Activated T-helper 1 cell treated with anti-CD3 and anti-CD28 coated beads, Interleukin-12 subunit alpha, Interleukin-12 subunit beta, Interleukin-2, Interleukin-4 antibody, amounts not matched to agents 30 ng/mL and 10 ng/mL and 1 ng/mL, durations not matched to agents 14 hours and 24 hours and 36 hours (primary cell): Measurements from ENCODE around the gene FNBP1L. TPM values are rescaled to one million over a fixed set of nuclear protein-coding genes. Genes with fewer than 3 reads are reported as not detected.

ENCODE experiments used
- DNase-seq: peaks from one replicate; pipeline ENCODE4 v3.0.0; 2021; ENCODE audit warnings: low spot score
- H3K27ac Mint-ChIP-seq: one replicate; pipeline ENCODE4 v1.8.0; 2021; ENCODE audit warnings: mild to moderate bottlenecking, mixed read lengths
- H3K27me3 Mint-ChIP-seq: one replicate; pipeline ENCODE4 v1.8.0; 2022; ENCODE audit warnings: mild to moderate bottlenecking, moderate library complexity, mixed read lengths; ENCODE audit not compliant: insufficient read depth
- H3K36me3 Mint-ChIP-seq: one replicate; pipeline ENCODE4 v1.8.0; 2021; ENCODE audit warnings: low read depth, mixed read lengths
- H3K4me1 Mint-ChIP-seq: one replicate; pipeline ENCODE4 v1.8.0; 2021; ENCODE audit warnings: low read depth, mixed read lengths
- H3K4me3 Mint-ChIP-seq: one replicate; pipeline ENCODE4 v1.8.0; 2021; ENCODE audit warnings: mild to moderate bottlenecking, moderate library complexity, mixed read lengths
- H3K9me3 Mint-ChIP-seq: one replicate; pipeline ENCODE4 v1.8.0; 2021; ENCODE audit warnings: mixed read lengths
- intact Hi-C: fragments of 100-400 bp; cut with micrococcal nuclease; formaldehyde crosslinking; loops from one replicate; pipeline ENCODE4 v1.15.1; 2024
- total RNA-seq: library from RNA; stranded (reverse); gene quantifications from 2 replicates; pipeline ENCODE4 v1.2.3, GENCODE V29; 2022

FNBP1L gene
- total RNA-seq, 1 donor from 2014 or later = 0.16 TPM

- no peaks in the 10 kb centered on the region for H3K36me3 Mint-ChIP-seq
- intact Hi-C loops = loop anchor here (2.0 kb wide), 1 partner anchor 33 kb away; no protein-coding TSS in a partner anchor
- no peak overlapping the region for H3K27ac Mint-ChIP-seq
- no peak overlapping the region for H3K4me3 Mint-ChIP-seq
- no peaks in the 10 kb centered on the region for H3K9me3 Mint-ChIP-seq
- no peaks in the 10 kb centered on the region for H3K27me3 Mint-ChIP-seq
- DNase-seq = no peak
- H3K4me1 Mint-ChIP-seq = no peaks in the 10 kb centered on the region
These were observed 54.0 kb downstream of the FNBP1L start for GRCh38 chr1:93501829-93502369.

GRCh38 chr1:93502571-93502970 is 54.7 kb downstream of the FNBP1L start:
- H3K27me3 Mint-ChIP-seq = no peaks in the 10 kb centered on the region
- H3K27ac Mint-ChIP-seq = no peak overlapping the region
- intact Hi-C loops = no loop called here
- no peaks in the 10 kb centered on the region for H3K4me1 Mint-ChIP-seq
- H3K36me3 Mint-ChIP-seq = no peaks in the 10 kb centered on the region
- no peak for DNase-seq
- H3K9me3 Mint-ChIP-seq = no peaks in the 10 kb centered on the region
- H3K4me3 Mint-ChIP-seq = no peak overlapping the region

- intact Hi-C loops = no loop called here
- Mint-ChIP-seq H3K4me1 (no peaks in the 10 kb centered on the region), H3K27ac (no peak overlapping the region), H3K36me3 (no peaks in the 10 kb centered on the region), H3K27me3 (no peaks in the 10 kb centered on the region), H3K9me3 (no peaks in the 10 kb centered on the region), H3K4me3 (no peak overlapping the region)
- no peak for DNase-seq
These were observed 55.2 kb downstream of the FNBP1L start for GRCh38 chr1:93503163-93503562.

- H3K9me3 Mint-ChIP-seq = no peaks in the 10 kb centered on the region
- no peak overlapping the region for H3K4me3 Mint-ChIP-seq
- H3K4me1 Mint-ChIP-seq = no peaks in the 10 kb centered on the region
- intact Hi-C loops = no loop called here
- H3K27me3 Mint-ChIP-seq = no peaks in the 10 kb centered on the region
- no peaks in the 10 kb centered on the region for H3K36me3 Mint-ChIP-seq
- no peak for DNase-seq
- H3K27ac Mint-ChIP-seq = no peak overlapping the region
These were observed 55.9 kb downstream of the FNBP1L start for GRCh38 chr1:93503816-93504215.

- Mint-ChIP-seq H3K4me1 (no peaks in the 10 kb centered on the region), H3K27me3 (no peaks in the 10 kb centered on the region), H3K9me3 (no peaks in the 10 kb centered on the region), H3K4me3 (no peak overlapping the region), H3K36me3 (no peaks in the 10 kb centered on the region), H3K27ac (no peak overlapping the region)
- no peak for DNase-seq
- intact Hi-C loops = no loop called here
These were observed 56.5 kb downstream of the FNBP1L start for GRCh38 chr1:93504247-93505033.

GRCh38 chr1:93506126-93506525 is 58.2 kb downstream of the FNBP1L start:
- H3K4me3 Mint-ChIP-seq = no peak overlapping the region
- no peaks in the 10 kb centered on the region for H3K4me1 Mint-ChIP-seq
- no peak for DNase-seq
- intact Hi-C loops = no loop called here
- H3K27me3 Mint-ChIP-seq = no peaks in the 10 kb centered on the region
- no peak overlapping the region for H3K27ac Mint-ChIP-seq
- H3K36me3 Mint-ChIP-seq = no peaks in the 10 kb centered on the region
- H3K9me3 Mint-ChIP-seq = no peaks in the 10 kb centered on the region

GRCh38 chr1:93516164-93516563 is 68.2 kb downstream of the FNBP1L start:
- no peak for DNase-seq

GRCh38 chr1:93518516-93518915 is 70.6 kb downstream of the FNBP1L start:
- peaks cover 6% of the 10 kb centered on the region for H3K27me3 Mint-ChIP-seq
- H3K27ac Mint-ChIP-seq = no peak overlapping the region
- no peak for DNase-seq
- intact Hi-C loops = no loop called here
- H3K4me1 Mint-ChIP-seq = no peaks in the 10 kb centered on the region
- no peaks in the 10 kb centered on the region for H3K36me3 Mint-ChIP-seq
- no peak overlapping the region for H3K4me3 Mint-ChIP-seq
- H3K9me3 Mint-ChIP-seq = no peaks in the 10 kb centered on the region

More at GRCh38 chr1:93516164-93516563, 68.2 kb downstream of the FNBP1L start:
- intact Hi-C loops = no loop called here
- H3K36me3 Mint-ChIP-seq = no peaks in the 10 kb centered on the region
- H3K4me1 Mint-ChIP-seq = no peaks in the 10 kb centered on the region
- no peaks in the 10 kb centered on the region for H3K9me3 Mint-ChIP-seq
- no peak overlapping the region for H3K27ac Mint-ChIP-seq
- H3K4me3 Mint-ChIP-seq = no peak overlapping the region
- H3K27me3 Mint-ChIP-seq = peaks cover 6% of the 10 kb centered on the region

GRCh38 chr1:93519199-93519829 is 71.4 kb downstream of the FNBP1L start:
- Mint-ChIP-seq H3K27ac (no peak overlapping the region), H3K9me3 (no peaks in the 10 kb centered on the region), H3K4me3 (no peak overlapping the region), H3K27me3 (peaks cover 6% of the 10 kb centered on the region), H3K4me1 (no peaks in the 10 kb centered on the region), H3K36me3 (no peaks in the 10 kb centered on the region)
- intact Hi-C loops = no loop called here
- no peak for DNase-seq

- H3K4me3 Mint-ChIP-seq = no peak overlapping the region
- H3K36me3 Mint-ChIP-seq = no peaks in the 10 kb centered on the region
- no peaks in the 10 kb centered on the region for H3K4me1 Mint-ChIP-seq
- no peak for DNase-seq
- H3K27me3 Mint-ChIP-seq = peaks cover 8% of the 10 kb centered on the region
- H3K27ac Mint-ChIP-seq = no peak overlapping the region
- intact Hi-C loops = no loop called here
- H3K9me3 Mint-ChIP-seq = no peaks in the 10 kb centered on the region
These were observed 73.7 kb downstream of the FNBP1L start for GRCh38 chr1:93521618-93522017.

GRCh38 chr1:93522721-93523120 is 74.8 kb downstream of the FNBP1L start:
- Mint-ChIP-seq H3K27ac (no peak overlapping the region), H3K4me1 (no peaks in the 10 kb centered on the region), H3K27me3 (peaks cover 8% of the 10 kb centered on the region), H3K9me3 (no peaks in the 10 kb centered on the region), H3K4me3 (no peak overlapping the region), H3K36me3 (no peaks in the 10 kb centered on the region)
- intact Hi-C loops = no loop called here
- no peak for DNase-seq

GRCh38 chr1:93525431-93525830 is 77.5 kb downstream of the FNBP1L start:
- Mint-ChIP-seq H3K27ac (no peak overlapping the region), H3K4me3 (no peak overlapping the region), H3K36me3 (no peaks in the 10 kb centered on the region), H3K9me3 (no peaks in the 10 kb centered on the region), H3K27me3 (peaks cover 8% of the 10 kb centered on the region), H3K4me1 (no peaks in the 10 kb centered on the region)
- intact Hi-C loops = no loop called here
- no peak for DNase-seq

- no peaks in the 10 kb centered on the region for H3K36me3 Mint-ChIP-seq
- no peak overlapping the region for H3K4me3 Mint-ChIP-seq
- intact Hi-C loops = no loop called here
These were observed 78.5 kb downstream of the FNBP1L start for GRCh38 chr1:93526431-93526830.

More at GRCh38 chr1:93526431-93526830, 78.5 kb downstream of the FNBP1L start:
- no peak overlapping the region for H3K27ac Mint-ChIP-seq
- no peaks in the 10 kb centered on the region for H3K4me1 Mint-ChIP-seq
- H3K27me3 Mint-ChIP-seq = peaks cover 8% of the 10 kb centered on the region
- no peaks in the 10 kb centered on the region for H3K9me3 Mint-ChIP-seq
- DNase-seq = no peak
